Measurements from ENCODE around the gene AP2S1.
A peak's percentile ranks its signal among the peaks of the same experiment; 100 is the strongest.

The AP2S1 gene

GRCh38 chr19:46862974-46863632, 12.5 kb upstream of the AP2S1 start:
- Histone ChIP-seq H3K4me3 (ENCODE audit: low read depth, low read length) (peak overlapping the region; percentile 56), H3K4me2 (ENCODE audit: low read length) (peak overlapping the region; percentile 69), H3K9ac (no peak overlapping the region), H3K79me2 (peaks cover 47% of the 10 kb centered on the region), H3K36me3 (ENCODE audit: control insufficient read depth, insufficient read depth, low read length) (no peaks in the 10 kb centered on the region), H3K27me3 (ENCODE audit: control insufficient read depth, insufficient read depth, low read length) (no peaks in the 10 kb centered on the region), H3K9me3 (ENCODE audit: control insufficient read depth, low read length) (no peaks in the 10 kb centered on the region), H2AFZ (no peak overlapping the region), H3K4me1 (peaks cover 32% of the 10 kb centered on the region), H3K27ac (peak overlapping the region; percentile 65)
- TF ChIP-seq, protein P1, sequence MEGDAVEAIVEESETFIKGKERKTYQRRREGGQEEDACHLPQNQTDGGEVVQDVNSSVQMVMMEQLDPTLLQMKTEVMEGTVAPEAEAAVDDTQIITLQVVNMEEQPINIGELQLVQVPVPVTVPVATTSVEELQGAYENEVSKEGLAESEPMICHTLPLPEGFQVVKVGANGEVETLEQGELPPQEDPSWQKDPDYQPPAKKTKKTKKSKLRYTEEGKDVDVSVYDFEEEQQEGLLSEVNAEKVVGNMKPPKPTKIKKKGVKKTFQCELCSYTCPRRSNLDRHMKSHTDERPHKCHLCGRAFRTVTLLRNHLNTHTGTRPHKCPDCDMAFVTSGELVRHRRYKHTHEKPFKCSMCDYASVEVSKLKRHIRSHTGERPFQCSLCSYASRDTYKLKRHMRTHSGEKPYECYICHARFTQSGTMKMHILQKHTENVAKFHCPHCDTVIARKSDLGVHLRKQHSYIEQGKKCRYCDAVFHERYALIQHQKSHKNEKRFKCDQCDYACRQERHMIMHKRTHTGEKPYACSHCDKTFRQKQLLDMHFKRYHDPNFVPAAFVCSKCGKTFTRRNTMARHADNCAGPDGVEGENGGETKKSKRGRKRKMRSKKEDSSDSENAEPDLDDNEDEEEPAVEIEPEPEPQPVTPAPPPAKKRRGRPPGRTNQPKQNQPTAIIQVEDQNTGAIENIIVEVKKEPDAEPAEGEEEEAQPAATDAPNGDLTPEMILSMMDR (IDR thresholded peaks at IDR 0.05), result no peak

GRCh38 chr19:46862503-46862834, 11.8 kb upstream of the AP2S1 start:
- H3K36me3 ChIP-seq (ENCODE audit: control insufficient read depth, insufficient read depth, low read length), result no peaks in the 10 kb centered on the region
- peaks cover 40% of the 10 kb centered on the region for H3K79me2 ChIP-seq
- H3K4me1 ChIP-seq, result peaks cover 32% of the 10 kb centered on the region
- H3K9ac ChIP-seq, result no peak overlapping the region
- peak overlapping the region; percentile 65 for H3K27ac ChIP-seq
- TF ChIP-seq, protein P1 (IDR thresholded peaks at IDR 0.05), result no peak
- H2AFZ ChIP-seq, result no peak overlapping the region
- H3K9me3 ChIP-seq (ENCODE audit: control insufficient read depth, low read length), result no peaks in the 10 kb centered on the region
- H3K4me3 ChIP-seq (ENCODE audit: low read depth, low read length), result peak overlapping the region; percentile 56
- H3K4me2 ChIP-seq (ENCODE audit: low read length), result peak overlapping the region; percentile 69
- H3K27me3 ChIP-seq (ENCODE audit: control insufficient read depth, insufficient read depth, low read length), result no peaks in the 10 kb centered on the region

GRCh38 chr19:46861691-46862502, 11.3 kb upstream of the AP2S1 start:
- Histone ChIP-seq H3K4me3 (ENCODE audit: low read depth, low read length) (peak overlapping the region; percentile 56), H3K79me2 (peaks cover 36% of the 10 kb centered on the region), H3K36me3 (ENCODE audit: control insufficient read depth, insufficient read depth, low read length) (no peaks in the 10 kb centered on the region), H3K9ac (no peak overlapping the region), H3K9me3 (ENCODE audit: control insufficient read depth, low read length) (no peaks in the 10 kb centered on the region), H2AFZ (peak overlapping the region; percentile 46), H3K27ac (peak overlapping the region; percentile 65), H3K4me1 (peaks cover 31% of the 10 kb centered on the region), H3K4me2 (ENCODE audit: low read length) (peak overlapping the region; percentile 69), H3K27me3 (ENCODE audit: control insufficient read depth, insufficient read depth, low read length) (no peaks in the 10 kb centered on the region)
- TF ChIP-seq, protein P1 (IDR thresholded peaks at IDR 0.05), result no peak

DNA sequence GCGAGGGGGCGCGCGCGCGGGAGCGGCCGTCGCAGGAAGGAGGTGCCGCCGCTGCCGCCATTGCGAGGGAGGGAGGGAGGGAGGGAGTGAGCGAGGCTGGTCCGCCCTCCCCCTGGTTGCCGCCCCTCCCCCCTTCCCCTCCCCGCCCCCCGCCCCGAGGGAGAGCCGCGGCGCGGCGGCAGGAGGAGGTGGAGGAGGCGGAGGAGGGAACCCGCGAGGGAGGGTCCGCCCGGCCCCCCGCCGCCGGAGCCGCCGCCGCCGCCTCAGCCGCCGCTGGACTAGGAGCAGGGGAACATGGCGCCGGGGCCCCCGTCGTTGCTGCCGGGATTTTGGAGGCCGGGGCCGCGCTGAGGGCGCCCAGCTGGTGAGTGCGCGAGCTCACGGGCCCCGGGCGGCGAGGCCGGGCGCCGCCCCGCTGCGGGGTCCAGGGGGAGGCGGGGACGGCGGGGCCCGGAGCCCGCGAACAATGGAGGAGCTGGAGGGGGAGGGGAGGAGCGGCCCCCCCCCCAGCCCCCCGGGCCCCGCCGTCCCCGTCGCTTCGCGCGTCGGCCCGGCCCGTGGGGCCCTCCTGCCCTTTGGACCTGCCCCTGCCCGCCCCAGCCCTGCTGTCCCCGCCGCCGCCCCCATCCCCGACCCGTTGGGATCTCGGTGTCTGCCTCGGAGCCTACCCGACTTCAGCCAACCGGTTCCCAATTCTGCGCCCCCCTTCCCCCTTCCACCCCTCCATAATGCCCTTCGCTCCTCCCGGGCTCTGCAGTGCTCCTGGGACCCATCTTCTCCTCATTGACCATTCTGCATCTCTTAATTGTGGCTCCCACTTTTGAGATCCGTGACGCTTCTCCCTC, 10.4 kb upstream of the AP2S1 start, which contains the start of gene ARHGAP35:
Gene ARHGAP35, plus strand, starts transcription at position 152 of the 845 bp plus-strand sequence. CDS start 57,679 bp downstream, outside the sequence.
- TF ChIP-seq, protein P1 (IDR thresholded peaks at IDR 0.05), result no peak
- H3K9me3 ChIP-seq (ENCODE audit: control insufficient read depth, low read length), result no peaks in the 10 kb centered on the region
- no peaks in the 10 kb centered on the region for H3K27me3 ChIP-seq (ENCODE audit: control insufficient read depth, insufficient read depth, low read length)
- peaks cover 28% of the 10 kb centered on the region for H3K79me2 ChIP-seq
- H3K4me3 ChIP-seq (ENCODE audit: low read depth, low read length), result peak within 1 kb of the TSS; percentile 81
- H3K27ac ChIP-seq, result peak within 1 kb of the TSS; percentile 86
- no peaks in the 10 kb centered on the region for H3K36me3 ChIP-seq (ENCODE audit: control insufficient read depth, insufficient read depth, low read length)
- H3K9ac ChIP-seq, result peak within 1 kb of the TSS; percentile 32
- peak within 1 kb of the TSS; percentile 81 for H2AFZ ChIP-seq
- H3K4me1 ChIP-seq, result peaks cover 25% of the 10 kb centered on the region
- H3K4me2 ChIP-seq (ENCODE audit: low read length), result peak within 1 kb of the TSS; percentile 86
